Measurements from ENCODE around the gene LIMA1.

DNA sequence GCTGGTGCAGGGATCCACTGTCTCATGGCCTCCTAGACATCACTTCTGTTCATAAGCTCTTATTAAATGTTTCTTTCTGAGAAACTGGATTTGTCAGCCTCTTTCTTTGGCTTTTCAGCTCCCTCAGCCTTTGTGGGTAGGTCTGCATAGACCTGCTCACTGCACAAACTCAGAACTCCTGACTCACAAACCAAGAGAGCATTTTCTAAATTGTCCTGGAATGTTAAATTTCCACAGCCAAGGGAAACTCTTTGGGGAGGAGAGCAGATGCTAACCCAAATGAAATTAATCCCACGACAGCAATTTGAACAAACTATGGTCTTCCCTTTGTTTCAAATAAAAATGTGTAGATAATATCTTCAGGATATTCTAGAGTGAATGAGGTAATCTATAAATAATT is 96.6 kb downstream of the LIMA1 start:
- TF ChIP-seq POLR2A (IDR thresholded peaks at IDR 0.05), result no peak
- no peak for TF ChIP-seq CTCF (IDR thresholded peaks at IDR 0.05)
- no peak for TF ChIP-seq EP300 (IDR thresholded peaks at IDR 0.05)
- TF ChIP-seq POLR2AphosphoS5 (IDR thresholded peaks at IDR 0.05), result no peak
